HUES64 (cell line): ENCODE results near the gene SMIM21.

Experiments used
- H3K27ac ChIP-seq: 2 replicates; pipeline ENCODE4 v1.7.0; 2013; ENCODE audit warnings: low read depth, low read length, inconsistent platforms
- H3K27me3 ChIP-seq: 2 replicates; pipeline ENCODE4 v1.6.1; 2013; ENCODE audit warnings: mild to moderate bottlenecking, low read length; ENCODE audit not compliant: insufficient read depth
- H3K36me3 ChIP-seq: 2 replicates; pipeline ENCODE4 v1.6.1; 2013; ENCODE audit warnings: mild to moderate bottlenecking, low read length; ENCODE audit not compliant: insufficient read depth
- H3K4me1 ChIP-seq: 2 replicates; pipeline ENCODE4 v1.6.1; 2013; ENCODE audit warnings: mild to moderate bottlenecking, low read length, moderate library complexity; ENCODE audit not compliant: insufficient read depth
- H3K4me3 ChIP-seq: 2 replicates; pipeline ENCODE4 v1.5.1; 2013; ENCODE audit warnings: mild to moderate bottlenecking, low read length, moderate library complexity
- H3K9ac ChIP-seq: 2 replicates; pipeline ENCODE4 v1.6.1; 2013; ENCODE audit warnings: mild to moderate bottlenecking, low read depth, low read length
- H3K9me3 ChIP-seq: 2 replicates; pipeline ENCODE4 v1.6.1; 2013; ENCODE audit warnings: low read depth, low read length; ENCODE audit not compliant: insufficient read depth
- WGBS: fragments of 150-250, 120-280 bp; methylation state at CpG from one replicate; pipeline ENCODE4 v1.1.7; 2013; ENCODE audit warnings: missing lambda C conversion rate; 5-methylcytosine and 5-hydroxymethylcytosine counted together

SMIM21 gene

DNA sequence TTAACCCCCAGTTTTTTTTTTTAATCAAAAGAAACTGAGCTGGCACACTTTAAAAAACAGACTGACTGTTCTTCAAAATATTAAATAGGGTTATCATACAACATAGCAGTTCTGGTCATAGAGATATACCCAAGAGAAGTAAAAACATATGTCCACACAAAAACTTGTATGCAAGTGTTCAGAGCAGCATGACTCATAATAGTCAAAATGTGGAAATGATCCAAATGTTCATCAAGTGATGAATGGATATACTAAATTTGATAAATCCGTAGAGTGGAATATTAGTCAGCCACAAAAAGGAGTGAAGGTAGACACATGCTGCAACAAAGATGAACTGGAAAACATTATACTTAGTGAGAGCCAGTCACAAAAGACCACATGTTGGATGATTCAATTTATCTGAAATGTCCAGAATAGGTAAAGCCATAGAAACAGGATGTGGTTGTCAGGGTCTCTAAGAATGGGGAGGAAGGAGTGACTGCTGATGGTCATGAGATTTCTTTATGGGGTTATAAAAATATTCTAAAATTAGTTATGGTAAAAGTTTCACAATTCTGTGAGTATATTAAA, 5.1 kb downstream of the SMIM21 start:
- Histone ChIP-seq H3K27ac (no peak overlapping the region), H3K9ac (no peak overlapping the region), H3K4me3 (no peak overlapping the region), H3K27me3 (no peaks in the 10 kb centered on the region), H3K9me3 (peaks cover 4% of the 10 kb centered on the region; the same call in 1 of the 2 replicates), H3K4me1 (no peaks in the 10 kb centered on the region), H3K36me3 (no peaks in the 10 kb centered on the region)
- 100% methylated on average over 1 of the region's 1 CpG for WGBS

DNA sequence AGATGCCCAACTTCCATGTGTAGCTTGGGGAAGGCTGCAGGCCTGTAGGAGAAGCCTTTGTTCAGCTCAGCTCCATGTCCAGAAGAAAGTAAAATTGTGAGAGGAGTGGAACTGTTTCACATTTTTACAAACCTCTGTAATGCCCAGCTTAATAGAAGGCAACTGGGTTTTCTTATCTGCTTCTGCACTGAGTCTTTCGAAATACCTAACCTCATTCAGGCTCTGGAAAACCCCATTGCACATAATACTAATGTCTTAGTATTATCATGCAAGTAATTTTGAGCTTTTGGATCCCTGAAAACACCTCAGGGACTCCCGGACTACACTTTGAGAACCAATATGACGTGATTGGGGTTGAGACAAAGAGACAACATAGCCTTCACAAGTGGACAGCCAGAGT, 5.8 kb downstream of the SMIM21 start:
- 94% methylated on average over 3 of the region's 3 CpGs for WGBS

DNA sequence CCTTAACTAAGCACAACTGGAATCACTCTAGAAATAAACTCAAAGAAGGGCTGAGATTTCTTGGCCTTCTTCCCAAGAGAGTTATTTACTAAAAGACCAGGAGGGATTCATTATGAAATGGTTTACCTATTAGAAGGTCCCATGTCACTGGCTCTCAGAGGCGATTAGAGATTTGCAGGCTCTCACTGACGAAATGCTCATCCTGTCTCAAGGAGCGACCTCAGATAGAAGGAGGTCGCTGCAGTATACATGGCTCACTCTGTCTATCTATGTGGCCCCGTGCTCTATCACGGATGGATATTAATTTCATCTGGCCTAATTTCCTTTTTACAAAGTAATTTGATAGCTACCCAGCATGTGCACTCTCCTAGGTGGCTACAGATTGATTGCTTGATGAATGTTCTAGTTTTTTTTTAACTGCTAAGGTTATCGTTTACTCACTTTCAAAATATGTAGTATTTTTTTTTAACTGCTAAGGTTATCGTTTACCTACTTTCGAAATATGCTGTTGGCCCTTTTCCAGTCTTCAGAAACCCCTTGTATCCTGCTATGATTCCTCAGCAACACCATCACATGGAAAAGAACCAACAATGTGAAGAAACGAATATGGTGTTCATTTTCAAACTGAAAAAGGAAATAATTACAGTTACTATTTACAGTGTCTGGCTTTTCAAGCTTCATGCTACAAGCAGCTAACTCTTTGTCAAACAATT, 9.1 kb downstream of the SMIM21 start:
- Histone ChIP-seq H3K9me3 (peaks cover 4% of the 10 kb centered on the region; the same call in 1 of the 2 replicates), H3K4me1 (no peaks in the 10 kb centered on the region), H3K4me3 (no peak overlapping the region), H3K36me3 (no peaks in the 10 kb centered on the region), H3K9ac (no peak overlapping the region), H3K27ac (no peak overlapping the region), H3K27me3 (no peaks in the 10 kb centered on the region)
- WGBS: 96% methylated on average over 10 of the region's 10 CpGs

More for the DNA sequence above, 5.8 kb downstream of the SMIM21 start:
- Histone ChIP-seq H3K9ac (no peak overlapping the region), H3K27ac (no peak overlapping the region), H3K36me3 (no peaks in the 10 kb centered on the region), H3K4me3 (no peak overlapping the region), H3K4me1 (no peaks in the 10 kb centered on the region), H3K27me3 (no peaks in the 10 kb centered on the region), H3K9me3 (peaks cover 4% of the 10 kb centered on the region; the same call in 1 of the 2 replicates)

DNA sequence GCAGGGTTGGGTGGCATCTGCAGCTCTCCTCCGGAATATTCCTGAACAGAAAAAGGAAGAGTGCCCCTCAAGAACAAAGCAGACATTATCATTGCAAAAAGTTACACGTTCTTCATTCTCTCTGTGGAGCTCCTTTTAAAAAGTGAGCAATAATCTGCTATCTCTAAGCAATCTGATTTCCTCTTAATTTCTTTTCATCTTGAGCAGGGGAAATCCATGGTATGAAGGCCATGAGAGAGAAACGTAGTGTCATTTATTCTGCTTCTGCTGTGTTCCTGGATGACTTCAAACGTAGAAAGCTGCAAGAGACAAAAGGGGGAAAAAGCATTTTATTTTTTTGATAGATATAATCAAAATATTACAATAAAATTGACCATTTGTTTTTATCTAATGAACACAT, 16.9 kb downstream of the SMIM21 start:
- no peak overlapping the region for H3K4me3 ChIP-seq
- no peaks in the 10 kb centered on the region for H3K36me3 ChIP-seq
- no peak overlapping the region for H3K27ac ChIP-seq

DNA sequence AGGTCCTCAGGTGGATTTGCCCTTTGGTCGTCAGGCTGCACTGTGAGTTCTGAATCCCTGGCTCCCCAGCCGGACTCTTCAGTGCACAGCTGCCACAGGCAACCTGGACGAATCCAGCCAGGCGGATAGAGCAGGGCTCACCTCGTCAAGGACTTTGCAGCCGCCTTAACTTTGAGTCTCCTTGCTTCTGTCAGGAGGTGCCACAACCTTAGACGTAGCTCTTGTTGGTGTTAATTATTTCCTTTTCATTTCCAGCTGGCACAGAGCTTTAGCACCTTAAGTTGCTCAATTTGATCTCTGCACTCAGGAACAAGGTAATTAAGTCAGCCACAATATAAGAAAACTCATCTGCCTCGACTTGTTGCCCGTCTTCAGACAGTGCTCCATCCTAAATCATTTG, 17.7 kb downstream of the SMIM21 start:
- H3K9ac ChIP-seq: no peak overlapping the region
- no peak overlapping the region for H3K4me3 ChIP-seq
- H3K27me3 ChIP-seq: 0 out of 2 replicates have a peak, but pooled peaks cover 7% of the 10 kb centered on the region
- H3K4me1 ChIP-seq: peaks cover 13% of the 10 kb centered on the region
- 93% methylated on average over 9 of the region's 9 CpGs for WGBS
- H3K9me3 ChIP-seq: no peaks in the 10 kb centered on the region
- H3K36me3 ChIP-seq: no peaks in the 10 kb centered on the region
- H3K27ac ChIP-seq: no peak overlapping the region

More for the DNA sequence above, 16.9 kb downstream of the SMIM21 start:
- Histone ChIP-seq H3K9ac (no peak overlapping the region), H3K4me1 (peaks cover 13% of the 10 kb centered on the region), H3K27me3 (0 out of 2 replicates have a peak, but pooled peaks cover 7% of the 10 kb centered on the region), H3K9me3 (no peaks in the 10 kb centered on the region)
- 96% methylated on average over 4 of the region's 4 CpGs for WGBS

DNA sequence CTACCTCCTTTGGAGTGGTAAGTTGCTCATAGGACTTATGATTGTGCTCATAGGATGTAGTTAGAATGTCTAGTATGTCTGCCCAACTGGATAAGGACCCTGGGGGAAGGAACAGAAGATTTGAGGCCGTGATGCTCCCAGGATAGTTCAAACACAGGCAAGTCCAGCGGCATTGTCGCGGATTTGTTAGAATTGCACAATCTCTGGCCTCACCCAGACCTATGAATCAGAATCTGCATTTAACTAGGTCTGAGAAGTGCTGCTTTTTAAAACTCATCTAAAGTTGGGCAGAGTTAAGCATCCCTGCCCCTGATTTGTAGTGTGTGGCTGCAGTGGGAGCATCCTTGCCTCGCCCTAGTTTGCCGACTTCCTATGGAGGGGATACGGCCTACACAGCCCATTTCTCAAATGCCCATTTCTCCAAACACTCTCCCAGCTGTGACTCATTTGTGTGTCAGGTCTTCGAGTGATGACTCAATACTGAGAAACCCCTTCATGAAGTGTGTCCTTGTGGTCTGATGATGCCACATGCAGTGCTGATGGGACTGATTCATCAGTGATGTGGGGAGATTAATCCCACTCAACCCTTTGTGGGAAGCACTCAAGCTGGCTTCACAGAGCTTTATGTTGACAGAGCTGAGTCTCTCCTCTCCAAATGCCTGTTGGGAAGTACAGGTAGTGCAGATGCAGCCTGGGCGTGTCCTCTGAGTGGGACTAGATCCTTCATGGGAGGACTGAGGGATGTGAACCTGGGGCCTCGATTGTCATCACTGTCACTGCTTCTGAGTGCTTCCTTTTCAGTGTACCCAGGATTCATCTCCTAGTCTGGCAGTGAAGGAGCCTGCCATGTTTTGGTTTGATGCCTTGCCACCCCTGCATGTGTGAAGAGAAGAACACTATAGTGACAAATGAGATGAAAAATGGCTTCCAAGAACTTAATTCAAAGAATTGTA, 18.7 kb downstream of the SMIM21 start:
- no peak overlapping the region for H3K4me3 ChIP-seq
- WGBS: 90% methylated on average over 10 of the region's 10 CpGs
- no peaks in the 10 kb centered on the region for H3K9me3 ChIP-seq
- H3K27me3 ChIP-seq: 0 out of 2 replicates have a peak, but pooled peaks cover 7% of the 10 kb centered on the region
- H3K27ac ChIP-seq: no peak overlapping the region
- H3K36me3 ChIP-seq: no peaks in the 10 kb centered on the region
- no peak overlapping the region for H3K9ac ChIP-seq
- H3K4me1 ChIP-seq: peaks cover 13% of the 10 kb centered on the region

DNA sequence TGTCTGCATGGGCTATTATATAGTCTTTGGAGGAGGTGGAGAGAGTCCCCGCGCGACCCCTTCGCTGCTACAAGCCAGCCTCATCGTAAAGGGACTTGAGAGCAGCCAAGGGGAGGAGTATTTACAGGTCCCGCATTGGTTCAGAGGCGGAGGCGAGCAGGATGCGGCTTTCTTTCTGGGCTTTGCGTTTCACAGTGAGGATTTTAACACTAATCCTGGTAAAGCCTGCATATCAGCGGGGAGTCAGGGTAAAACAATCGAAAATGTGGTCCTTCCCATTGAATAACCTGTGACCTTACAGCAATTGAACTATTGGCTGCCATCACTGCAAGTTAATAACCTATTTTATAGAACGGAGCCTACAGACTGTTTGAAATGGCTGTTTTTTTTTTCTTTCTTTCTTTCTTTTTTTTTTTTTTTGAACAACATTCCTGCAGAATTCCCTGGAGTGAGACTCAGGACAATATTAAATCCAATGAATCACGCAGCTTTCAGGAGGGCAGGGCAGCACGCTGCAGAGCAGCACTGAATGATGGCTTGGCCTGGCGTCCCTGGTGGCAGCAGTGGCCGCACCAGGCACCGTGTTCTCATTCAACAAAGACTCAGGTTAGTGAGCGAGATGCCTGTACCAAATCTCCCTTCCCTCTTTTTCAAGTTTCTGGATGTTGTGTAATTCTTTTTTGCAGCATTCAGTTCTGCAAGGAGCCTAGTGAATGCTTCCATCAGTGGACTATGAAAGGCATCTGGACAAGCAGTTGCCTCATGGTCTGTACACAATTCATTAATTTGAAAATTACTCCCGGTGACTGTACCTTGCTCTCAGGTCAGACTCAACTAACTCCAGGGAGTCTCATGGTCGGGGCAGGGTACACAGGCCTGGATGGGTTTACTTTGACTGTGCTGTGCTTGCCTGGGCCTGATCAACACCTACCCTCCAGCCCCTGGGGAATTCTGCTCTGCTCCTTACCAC, 19.8 kb downstream of the SMIM21 start:
- Histone ChIP-seq H3K9me3 (no peaks in the 10 kb centered on the region), H3K27ac (no peak overlapping the region), H3K4me1 (peaks cover 13% of the 10 kb centered on the region), H3K4me3 (no peak overlapping the region), H3K36me3 (no peaks in the 10 kb centered on the region), H3K27me3 (0 out of 2 replicates have a peak, but pooled peaks cover 7% of the 10 kb centered on the region), H3K9ac (no peak overlapping the region)
- 32% methylated on average over 21 of the region's 21 CpGs for WGBS

DNA sequence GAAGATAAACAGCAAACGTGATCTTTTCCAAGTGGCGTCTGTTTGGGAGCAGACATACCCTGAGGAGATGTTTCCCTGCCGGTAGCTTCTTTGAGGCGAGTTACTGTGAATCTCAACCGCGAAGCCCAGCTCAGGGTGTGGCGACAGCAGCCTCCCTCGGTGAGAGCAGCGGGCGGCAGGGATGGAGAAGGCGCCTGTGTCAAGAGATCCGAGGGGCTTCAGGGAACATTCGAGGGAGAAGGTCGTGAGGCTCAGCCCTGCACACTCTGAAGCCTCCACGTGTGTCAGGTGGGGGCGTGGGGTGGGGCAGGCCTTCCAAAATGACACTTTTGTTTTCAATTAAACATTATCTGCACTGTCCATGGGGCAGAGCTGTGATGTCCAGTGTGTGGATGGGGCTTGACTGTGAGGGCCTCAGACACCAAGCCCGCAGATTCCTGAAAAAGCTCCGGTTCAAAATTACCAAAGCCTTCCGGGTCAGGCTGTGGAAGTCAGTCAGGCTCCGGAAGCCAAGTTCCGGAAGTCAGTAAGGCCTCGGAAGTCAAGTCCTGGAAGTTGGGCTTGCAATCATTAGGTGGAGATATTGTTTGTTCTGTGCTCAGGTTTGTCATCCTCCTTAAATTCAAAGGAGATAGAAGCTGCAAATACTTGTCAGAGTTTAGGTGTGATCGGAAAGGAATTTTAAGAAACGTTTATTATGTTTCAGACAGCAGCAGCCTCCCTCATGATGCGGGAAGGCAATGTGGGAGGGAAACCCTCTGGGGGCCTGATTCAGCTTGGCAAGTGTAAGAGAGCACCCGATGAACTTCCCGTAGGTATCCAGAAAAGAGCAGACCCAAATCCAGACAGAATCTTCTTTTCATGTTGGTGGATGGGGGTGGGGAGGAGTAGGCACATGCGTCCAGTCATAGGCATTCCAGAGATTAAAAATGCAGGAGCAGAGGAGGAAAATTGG, 20.7 kb downstream of the SMIM21 start:
- Histone ChIP-seq H3K9ac (no peak overlapping the region), H3K27ac (no peak overlapping the region), H3K4me1 (peaks cover 13% of the 10 kb centered on the region), H3K9me3 (no peaks in the 10 kb centered on the region), H3K4me3 (no peak overlapping the region), H3K27me3 (0 out of 2 replicates have a peak, but pooled peaks cover 7% of the 10 kb centered on the region), H3K36me3 (no peaks in the 10 kb centered on the region)
- WGBS: 85% methylated on average over 28 of the region's 28 CpGs

DNA sequence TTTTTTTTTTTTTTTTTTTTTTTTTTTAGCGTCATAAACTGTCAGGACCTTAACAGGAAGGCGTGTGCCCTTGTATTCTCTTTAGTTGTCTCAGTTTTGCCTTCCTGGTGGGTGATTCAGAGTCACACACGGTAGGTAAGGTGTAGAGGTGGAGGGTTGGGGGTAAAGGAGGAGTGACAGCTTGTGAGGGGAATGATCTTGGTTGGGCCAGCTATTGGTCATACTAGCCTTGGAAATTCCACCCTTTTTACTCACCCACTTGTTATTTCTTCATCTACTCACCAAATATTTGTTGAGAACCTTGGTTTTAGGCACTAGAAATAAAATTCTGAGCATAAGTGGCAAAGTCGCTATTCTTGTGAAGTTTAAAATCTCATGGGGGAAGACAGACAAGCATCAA, 22.2 kb downstream of the SMIM21 start:
- H3K27ac ChIP-seq: no peak overlapping the region
- no peak overlapping the region for H3K9ac ChIP-seq
- no peak overlapping the region for H3K4me3 ChIP-seq
- H3K4me1 ChIP-seq: peaks cover 13% of the 10 kb centered on the region
- 93% methylated on average over 4 of the region's 4 CpGs for WGBS
- 0 out of 2 replicates have a peak, but pooled peaks cover 7% of the 10 kb centered on the region for H3K27me3 ChIP-seq
- no peaks in the 10 kb centered on the region for H3K36me3 ChIP-seq
- H3K9me3 ChIP-seq: no peaks in the 10 kb centered on the region
